Large intestine (tissue), 3 donors: ENCODE measurements around the gene SMIM41. TPM values are rescaled to one million over a fixed set of nuclear protein-coding genes. Genes with fewer than 3 reads are reported as not detected.
"Not testable (repeated sequence)": the region's sequence is repeated elsewhere in the genome, so short reads cannot be mapped to it uniquely, and the experiment has no call there.

Experiments
- DNase-seq, 2 donors: peaks; one replicate each; pipeline versions ENCODE4 v3.0.0 to v3.0.0-alpha.2; 2013
- H3K27ac ChIP-seq: one replicate; pipeline ENCODE4 v1.5.1; 2013; ENCODE audit warnings: low read length
- H3K27me3 ChIP-seq: 2 replicates; pipeline ENCODE4 v1.6.1; 2013; ENCODE audit warnings: low read length; ENCODE audit not compliant: control insufficient read depth, insufficient read depth
- H3K36me3 ChIP-seq: 2 replicates; pipeline ENCODE4 v1.6.1; 2013; ENCODE audit warnings: low read length; ENCODE audit not compliant: control insufficient read depth, insufficient read depth
- H3K4me1 ChIP-seq: one replicate; pipeline ENCODE4 v1.6.1; 2013; ENCODE audit warnings: low read length; ENCODE audit not compliant: control insufficient read depth, insufficient read depth
- H3K4me3 ChIP-seq: one replicate; pipeline ENCODE4 v1.5.1; 2013; ENCODE audit warnings: low read length
- H3K9me3 ChIP-seq: one replicate; pipeline ENCODE4 v1.6.1; 2013; ENCODE audit warnings: mild to moderate bottlenecking, low read depth, low read length, moderate library complexity; ENCODE audit not compliant: control insufficient read depth
- WGBS: methylation state at CpG from one replicate; pipeline ENCODE4 v1.1.5; 2013; ENCODE audit warnings: low lambda C conversion rate; ENCODE audit not compliant: insufficient coverage; 5-methylcytosine and 5-hydroxymethylcytosine counted together
- polyA plus RNA-seq: library from polyadenylated mRNA; unstranded; fragments of 120-200 nt; gene quantifications from one replicate; pipeline ENCODE4 v1.2.1, GENCODE V29; 2013

SMIM41 gene
- polyA plus RNA-seq, 1 donor: 0.88 TPM

DNA sequence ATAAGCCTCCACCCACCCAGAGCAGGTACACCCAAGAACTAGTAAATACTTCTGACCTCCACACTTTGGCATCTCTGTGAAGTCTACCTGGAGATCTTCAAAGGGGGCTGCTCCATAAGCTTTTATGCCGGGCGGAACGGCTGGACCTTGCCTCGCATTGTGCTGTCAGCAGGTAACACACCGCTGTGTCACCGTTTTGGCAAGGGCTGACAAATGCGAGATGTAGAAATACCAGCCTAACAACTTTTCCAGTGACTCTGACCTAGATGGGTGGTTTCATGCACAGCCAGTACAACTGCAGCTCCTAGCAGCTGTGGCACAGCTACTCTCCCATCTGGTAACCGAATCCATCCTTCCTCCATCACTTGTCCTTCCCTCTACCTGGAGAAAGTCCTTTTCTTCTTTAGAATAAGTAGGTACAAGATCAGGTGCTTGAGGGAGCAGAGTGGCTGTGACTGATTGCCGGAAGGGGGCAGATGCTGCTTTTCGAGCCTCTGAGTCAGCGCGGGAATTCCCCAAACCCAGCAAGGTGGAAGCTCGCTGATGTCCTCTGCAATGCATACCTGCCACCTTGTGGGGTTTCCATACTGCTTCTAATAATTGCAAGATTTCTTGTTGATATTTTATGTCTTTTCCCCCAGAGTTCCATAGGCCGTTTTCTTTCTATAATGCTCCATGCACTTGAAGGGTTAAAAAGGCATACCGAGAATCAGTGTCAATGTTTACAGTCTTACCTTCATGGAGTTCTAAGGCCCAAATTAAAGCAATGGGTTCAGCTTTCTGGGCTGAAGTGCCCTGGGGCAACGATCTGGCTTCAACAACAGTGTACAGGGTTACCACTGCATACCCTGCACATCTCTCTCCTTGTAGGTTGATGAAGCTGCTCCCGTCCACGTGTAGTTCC, 37.0 kb downstream of the SMIM41 start:
- no CpG with 5 or more reads among the region's 18 CpGs for WGBS

GRCh38 chr12:52117806-52118475, 38.4 kb downstream of the SMIM41 start:
- not testable (repeated sequence) for H3K4me3 ChIP-seq, H3K27me3 ChIP-seq, DNase-seq, H3K9me3 ChIP-seq, H3K27ac ChIP-seq, H3K36me3 ChIP-seq
- no CpG with 5 or more reads among the region's 20 CpGs for WGBS
- peaks cover 13% of the 10 kb centered on the region for H3K4me1 ChIP-seq

More for the DNA sequence above, 37.0 kb downstream of the SMIM41 start:
- H3K4me3 ChIP-seq, H3K27ac ChIP-seq, H3K27me3 ChIP-seq, H3K36me3 ChIP-seq, H3K9me3 ChIP-seq: not testable (repeated sequence)
- H3K4me1 ChIP-seq: peaks cover 13% of the 10 kb centered on the region
- peak; percentile 56 to 79 for DNase-seq

- Histone ChIP-seq H3K36me3 (no peaks in the 10 kb centered on the region), H3K27ac (no peak overlapping the region), H3K27me3 (no peaks in the 10 kb centered on the region), H3K4me1 (peaks cover 13% of the 10 kb centered on the region), H3K4me3 (no peak overlapping the region), H3K9me3 (no peaks in the 10 kb centered on the region)
- 40% methylated on average over 1 of the region's 23 CpGs for WGBS
- peak; percentile 54 to 76 for DNase-seq
Observed at GRCh38 chr12:52119398-52120254, 40.1 kb downstream of the SMIM41 start.

GRCh38 chr12:52120951-52121823, 41.7 kb downstream of the SMIM41 start:
- DNase-seq: no peak
- Histone ChIP-seq H3K9me3 (no peaks in the 10 kb centered on the region), H3K27ac (no peak overlapping the region), H3K36me3 (no peaks in the 10 kb centered on the region), H3K4me3 (no peak overlapping the region), H3K4me1 (peaks cover 13% of the 10 kb centered on the region), H3K27me3 (no peaks in the 10 kb centered on the region)
- WGBS: 80% methylated on average over 1 of the region's 19 CpGs

- Histone ChIP-seq H3K9me3 (no peaks in the 10 kb centered on the region), H3K27me3 (no peaks in the 10 kb centered on the region), H3K27ac (no peak overlapping the region), H3K4me3 (no peak overlapping the region), H3K36me3 (no peaks in the 10 kb centered on the region), H3K4me1 (peaks cover 10% of the 10 kb centered on the region)
- no CpG with 5 or more reads among the region's 18 CpGs for WGBS
- DNase-seq: peak; percentile 41 to 55
Observed at GRCh38 chr12:52121824-52122539, 42.5 kb downstream of the SMIM41 start.

DNA sequence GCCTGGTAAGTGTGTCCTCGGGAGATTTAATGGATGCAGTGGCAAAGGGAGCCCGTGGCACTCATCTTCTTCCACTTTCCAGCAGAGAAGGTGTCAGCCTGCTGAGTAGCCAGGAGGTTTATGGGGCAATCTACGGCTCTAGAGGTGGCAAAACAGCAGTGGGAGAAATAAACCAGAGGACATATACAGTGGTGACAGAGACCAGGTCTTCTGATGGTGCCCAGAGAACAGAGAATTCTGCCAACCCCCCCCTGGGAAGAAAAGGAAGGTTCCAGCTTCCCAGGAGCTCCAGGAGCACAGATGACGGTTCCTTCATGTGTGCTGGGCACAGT, 43.0 kb downstream of the SMIM41 start:
- DNase-seq: no peak
- H3K27ac ChIP-seq: no peak overlapping the region
- peaks cover 9% of the 10 kb centered on the region for H3K4me1 ChIP-seq
- no peaks in the 10 kb centered on the region for H3K36me3 ChIP-seq
- no peak overlapping the region for H3K4me3 ChIP-seq
- no peaks in the 10 kb centered on the region for H3K27me3 ChIP-seq
- no CpG with 5 or more reads among the region's 4 CpGs for WGBS
- H3K9me3 ChIP-seq: no peaks in the 10 kb centered on the region

GRCh38 chr12:52122904-52123303, 43.4 kb downstream of the SMIM41 start:
- no peaks in the 10 kb centered on the region for H3K9me3 ChIP-seq
- H3K4me1 ChIP-seq: peaks cover 9% of the 10 kb centered on the region
- no peak overlapping the region for H3K4me3 ChIP-seq
- H3K36me3 ChIP-seq: no peaks in the 10 kb centered on the region
- WGBS: 100% methylated on average over 2 of the region's 7 CpGs
- H3K27me3 ChIP-seq: no peaks in the 10 kb centered on the region
- DNase-seq: no peak
- H3K27ac ChIP-seq: no peak overlapping the region

DNA sequence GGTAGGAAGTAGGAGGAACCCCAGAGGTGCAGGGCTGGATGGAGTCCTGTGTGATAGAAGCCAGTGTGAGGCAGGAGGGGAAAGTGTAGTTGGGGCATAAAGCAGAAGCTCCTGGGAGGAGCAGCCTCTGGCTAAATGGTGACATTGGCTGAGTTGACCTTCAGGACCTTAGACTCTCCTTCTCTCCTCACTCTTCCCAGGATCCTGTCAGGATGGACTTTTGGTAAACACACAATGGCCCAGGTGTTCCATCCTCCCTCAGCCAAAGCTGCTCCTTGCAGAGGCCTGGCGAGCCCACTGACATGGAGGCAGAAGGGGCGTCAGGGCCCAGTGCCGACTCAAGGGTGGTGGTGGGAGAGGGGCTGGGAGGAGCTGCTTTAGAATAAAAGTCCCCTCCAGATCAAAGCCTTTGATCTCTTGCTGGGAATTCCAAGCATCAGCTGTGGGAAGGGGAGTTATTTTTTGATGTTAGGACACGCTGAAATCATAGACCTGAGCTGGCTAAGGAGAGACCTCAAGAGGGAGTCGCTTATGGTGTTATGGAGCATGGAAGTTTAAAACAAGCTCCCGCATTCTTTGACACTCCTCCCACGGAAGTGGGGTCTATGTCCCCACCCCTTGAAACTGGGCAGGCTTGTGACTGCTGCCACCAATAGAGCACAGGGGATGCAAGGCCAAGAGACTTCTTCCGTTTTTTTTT, 44.1 kb downstream of the SMIM41 start:
- Histone ChIP-seq H3K9me3 (no peaks in the 10 kb centered on the region), H3K4me1 (peaks cover 9% of the 10 kb centered on the region), H3K4me3 (no peak overlapping the region), H3K27me3 (no peaks in the 10 kb centered on the region), H3K27ac (no peak overlapping the region), H3K36me3 (no peaks in the 10 kb centered on the region)
- no peak for DNase-seq
- 44% methylated on average over 2 of the region's 8 CpGs for WGBS

GRCh38 chr12:52125476-52125900, 46.0 kb downstream of the SMIM41 start:
- H3K9me3 ChIP-seq: no peaks in the 10 kb centered on the region
- H3K27ac ChIP-seq: no peak overlapping the region
- H3K27me3 ChIP-seq: no peaks in the 10 kb centered on the region
- H3K4me1 ChIP-seq: no peaks in the 10 kb centered on the region
- H3K4me3 ChIP-seq: no peak overlapping the region
- no peak for DNase-seq
- WGBS: no CpG with 5 or more reads among the region's 6 CpGs
- H3K36me3 ChIP-seq: no peaks in the 10 kb centered on the region
